Lower leg skin (tissue), 3 donors: ENCODE results near the gene XBP1.

Experiments used
- POLR2A ChIP-seq, 2 donors: fragments of 450-650 bp; IDR thresholded peaks; one replicate each; pipeline ENCODE4 v1.6.1; 2016 to 2017; ENCODE audit warnings: antibody characterized with exemption in 2 of 2, mild to moderate bottlenecking in 1 of 2, moderate library complexity in 1 of 2
- TF ChIP-seq, protein P1 (sequence below), 3 donors: fragments of 450-650 bp; IDR thresholded peaks; one replicate each; pipeline ENCODE4 v1.5.1; 2016; ENCODE audit warnings: antibody characterized with exemption in 3 of 3, mild to moderate bottlenecking in 3 of 3, moderate library complexity in 2 of 3

DNA sequence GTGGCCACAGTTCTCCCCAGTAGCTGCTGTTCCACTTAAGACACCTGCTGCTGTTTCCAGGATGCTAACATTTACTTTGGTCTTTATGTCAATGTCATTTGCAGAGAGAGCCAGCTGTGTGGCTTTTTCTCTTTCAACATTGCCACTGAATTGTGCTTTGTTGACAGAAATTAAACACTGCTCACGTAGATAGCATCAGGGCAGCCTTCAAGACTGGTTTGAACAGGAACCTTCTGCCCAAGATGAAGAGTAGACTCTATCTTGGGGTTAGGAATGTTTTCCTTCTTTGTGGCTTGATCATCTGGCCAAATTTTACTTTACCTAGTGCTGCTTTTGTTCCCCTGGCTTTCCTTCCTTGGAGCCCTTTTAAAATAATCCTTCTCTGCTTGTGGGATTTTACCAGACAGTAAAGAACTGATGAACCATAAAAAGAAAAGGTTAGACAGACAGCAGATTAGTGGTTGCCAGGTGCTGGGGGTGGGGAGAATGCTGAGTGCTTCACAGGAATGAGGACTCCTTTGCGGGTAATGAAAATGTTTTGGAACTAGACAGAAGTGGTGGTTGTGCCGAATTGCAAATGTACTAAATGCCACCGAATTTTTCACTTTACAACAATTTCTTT, 22.7 kb upstream of the XBP1 start:
- TF ChIP-seq, protein P1, sequence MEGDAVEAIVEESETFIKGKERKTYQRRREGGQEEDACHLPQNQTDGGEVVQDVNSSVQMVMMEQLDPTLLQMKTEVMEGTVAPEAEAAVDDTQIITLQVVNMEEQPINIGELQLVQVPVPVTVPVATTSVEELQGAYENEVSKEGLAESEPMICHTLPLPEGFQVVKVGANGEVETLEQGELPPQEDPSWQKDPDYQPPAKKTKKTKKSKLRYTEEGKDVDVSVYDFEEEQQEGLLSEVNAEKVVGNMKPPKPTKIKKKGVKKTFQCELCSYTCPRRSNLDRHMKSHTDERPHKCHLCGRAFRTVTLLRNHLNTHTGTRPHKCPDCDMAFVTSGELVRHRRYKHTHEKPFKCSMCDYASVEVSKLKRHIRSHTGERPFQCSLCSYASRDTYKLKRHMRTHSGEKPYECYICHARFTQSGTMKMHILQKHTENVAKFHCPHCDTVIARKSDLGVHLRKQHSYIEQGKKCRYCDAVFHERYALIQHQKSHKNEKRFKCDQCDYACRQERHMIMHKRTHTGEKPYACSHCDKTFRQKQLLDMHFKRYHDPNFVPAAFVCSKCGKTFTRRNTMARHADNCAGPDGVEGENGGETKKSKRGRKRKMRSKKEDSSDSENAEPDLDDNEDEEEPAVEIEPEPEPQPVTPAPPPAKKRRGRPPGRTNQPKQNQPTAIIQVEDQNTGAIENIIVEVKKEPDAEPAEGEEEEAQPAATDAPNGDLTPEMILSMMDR (IDR thresholded peaks at IDR 0.05) = no peak
- no peak for TF ChIP-seq POLR2A (IDR thresholded peaks at IDR 0.05)
